HG03342 (cell line): ENCODE data around the gene VAT1L.

Source experiments
- ATAC-seq: cut with Tn5 transposase; IDR thresholded peaks from one replicate; pipeline ENCODE4 v1.9.1; 2021; ENCODE audit warnings: mild to moderate bottlenecking, moderate library complexity; ENCODE audit not compliant: unreplicated experiment

VAT1L gene

DNA sequence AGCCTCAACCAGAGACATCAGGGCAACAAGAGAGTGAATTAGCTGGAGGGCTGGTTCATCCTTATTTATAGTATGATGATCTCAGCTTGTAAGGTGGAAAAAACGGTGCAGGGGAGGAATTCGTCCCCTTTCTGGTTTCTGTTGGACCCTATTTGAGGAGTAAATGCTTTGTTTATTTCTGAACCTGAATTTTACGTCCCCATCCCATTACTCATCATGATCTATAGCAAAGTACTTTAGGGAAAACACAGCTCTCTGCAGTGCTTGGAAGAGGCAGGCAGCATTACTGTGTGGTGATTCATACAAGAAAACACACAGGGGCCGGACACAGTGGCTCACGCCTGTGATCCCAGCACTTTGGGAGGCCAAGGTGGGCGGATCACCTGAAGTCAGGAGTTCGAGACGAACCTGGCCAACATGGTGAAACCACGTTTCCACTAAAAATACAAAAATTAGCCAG, 8.0 kb upstream of the VAT1L start:
- ATAC-seq = no peak

GRCh38 chr16:77781091-77781490, 7.3 kb upstream of the VAT1L start:
- ATAC-seq = no peak

DNA sequence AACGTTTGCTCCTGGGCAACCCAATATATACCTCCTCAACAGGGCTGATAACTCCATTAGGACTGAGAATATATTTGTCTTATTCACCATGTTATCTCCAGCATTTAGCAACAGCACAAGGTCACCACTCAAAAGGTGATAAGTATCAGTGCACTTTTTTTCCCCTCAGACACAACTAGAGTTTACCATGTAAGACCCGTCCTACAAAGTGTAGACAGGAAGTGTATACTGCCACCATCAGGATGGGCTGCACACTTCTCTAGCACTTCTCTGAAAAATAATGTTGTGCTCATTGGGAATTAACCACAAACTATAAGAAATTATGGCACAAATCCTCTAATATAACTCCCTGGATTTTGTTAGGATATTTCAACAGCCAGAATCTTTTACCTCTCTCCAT, 5.7 kb upstream of the VAT1L start:
- no peak for ATAC-seq

- no peak for ATAC-seq
These were observed 3.7 kb upstream of the VAT1L start for GRCh38 chr16:77784441-77785372.

DNA sequence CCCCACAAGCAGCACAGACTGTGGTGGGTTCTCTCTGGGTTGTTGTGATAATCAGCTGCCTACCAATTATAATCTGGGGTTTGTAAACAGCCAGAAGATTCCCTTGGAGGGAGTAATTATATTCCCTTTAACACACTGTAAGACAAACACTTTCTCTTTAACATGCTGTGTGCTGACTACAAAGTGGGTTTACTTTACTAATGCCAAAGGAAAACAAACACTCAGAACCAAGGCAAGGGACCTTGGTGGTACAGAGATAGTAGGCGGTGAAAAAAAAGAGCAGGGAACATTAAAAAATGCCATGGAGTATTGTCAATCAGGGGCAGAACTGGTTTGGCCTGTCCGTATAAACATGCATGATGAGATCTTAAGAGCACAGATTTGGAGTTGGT, 3.0 kb upstream of the VAT1L start:
- ATAC-seq = no peak

DNA sequence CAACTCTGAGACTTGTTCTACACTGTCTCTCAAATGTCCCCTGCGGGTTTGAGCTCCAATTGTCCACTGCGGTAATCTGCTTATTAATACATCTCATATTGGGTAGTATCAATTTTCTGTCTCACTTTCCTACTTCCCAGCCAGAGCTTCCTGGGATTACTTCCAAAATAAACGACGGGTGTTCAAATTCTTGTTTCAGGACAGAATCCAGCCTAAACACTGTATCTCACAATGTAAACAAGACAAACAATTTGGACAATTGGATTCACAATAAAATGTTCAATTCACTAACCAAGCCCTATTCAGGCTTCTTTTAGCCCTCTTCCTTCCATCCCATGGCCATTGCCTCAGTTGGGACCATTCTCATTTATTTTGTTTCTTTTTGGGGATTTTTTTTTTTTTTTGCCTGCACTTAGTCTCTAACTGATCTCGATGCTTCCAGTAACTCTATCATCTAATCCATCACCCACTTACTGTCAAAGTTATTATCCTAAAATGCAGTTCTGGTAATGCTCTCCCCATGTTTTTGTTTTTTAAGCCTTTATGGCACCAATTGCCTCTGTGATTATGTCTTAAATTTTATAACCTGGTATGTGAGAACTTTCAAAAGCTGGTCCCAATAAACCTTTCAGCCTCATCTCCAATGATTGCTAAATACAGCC, 2.0 kb upstream of the VAT1L start:
- ATAC-seq = no peak

- ATAC-seq = no peak
These were observed 912 bp upstream of the VAT1L start for GRCh38 chr16:77787452-77787851.

DNA sequence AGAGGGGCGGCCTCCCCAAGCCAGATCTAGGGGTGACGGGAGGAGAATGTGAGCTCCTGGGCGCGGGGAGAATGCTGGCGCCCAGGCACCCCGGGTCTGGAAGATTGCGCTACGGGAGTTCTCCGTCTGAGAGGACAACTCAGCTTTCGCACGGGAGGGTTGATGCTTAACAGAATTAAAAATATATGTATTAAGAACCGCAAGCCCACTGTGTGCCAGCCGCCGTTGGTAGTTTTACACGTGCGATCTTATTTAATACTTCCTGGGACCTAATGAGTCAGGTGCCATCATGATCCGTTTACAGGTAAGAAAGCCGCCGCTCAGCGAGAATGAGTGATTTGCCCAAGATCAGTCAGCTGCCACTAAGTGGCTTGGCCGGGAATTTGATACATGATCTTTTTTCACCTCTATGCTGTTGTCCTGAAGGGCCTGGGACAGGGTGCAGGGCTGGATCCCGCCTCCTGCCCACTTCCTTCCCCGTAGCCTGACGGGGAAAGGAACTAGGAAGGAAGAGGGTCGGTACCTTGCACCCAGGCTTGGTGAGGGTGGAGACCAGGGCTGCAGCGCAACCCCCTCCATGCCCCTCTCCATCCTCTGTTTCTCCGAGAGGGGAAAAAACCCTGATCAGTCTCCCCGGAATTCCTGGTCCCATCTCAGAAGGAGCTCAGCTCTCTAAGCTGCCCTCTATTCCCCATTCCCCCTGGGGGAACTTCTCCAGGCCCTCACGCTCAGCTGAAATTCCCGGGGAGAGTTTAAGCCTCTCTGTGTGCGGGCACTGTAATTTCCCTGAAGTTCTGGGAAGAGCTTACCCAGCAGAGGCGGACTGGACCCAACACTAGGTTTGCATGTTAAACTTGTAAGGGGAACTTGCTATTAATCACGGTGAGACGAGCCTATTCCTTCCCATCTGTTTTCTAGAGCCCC, 983 bp downstream of the VAT1L start:
- ATAC-seq = no peak

DNA sequence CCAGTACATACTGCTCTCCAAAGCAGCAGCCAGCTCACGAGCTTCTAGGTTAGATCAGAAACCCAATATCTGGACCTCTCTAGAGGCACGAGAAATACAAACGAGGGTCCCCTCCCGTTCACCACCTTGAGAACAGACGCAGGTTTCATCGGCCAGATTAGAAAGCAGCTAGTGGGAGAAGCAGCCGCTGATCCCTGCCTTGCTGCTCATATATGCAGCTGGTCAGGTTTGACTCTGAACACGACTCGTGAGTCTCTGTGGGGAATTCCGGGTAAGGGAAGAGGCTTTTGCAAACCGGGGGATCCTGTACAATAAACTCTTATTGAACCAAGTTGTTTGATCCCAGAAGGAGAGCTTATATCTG, 1.6 kb downstream of the VAT1L start:
- ATAC-seq = no peak

DNA sequence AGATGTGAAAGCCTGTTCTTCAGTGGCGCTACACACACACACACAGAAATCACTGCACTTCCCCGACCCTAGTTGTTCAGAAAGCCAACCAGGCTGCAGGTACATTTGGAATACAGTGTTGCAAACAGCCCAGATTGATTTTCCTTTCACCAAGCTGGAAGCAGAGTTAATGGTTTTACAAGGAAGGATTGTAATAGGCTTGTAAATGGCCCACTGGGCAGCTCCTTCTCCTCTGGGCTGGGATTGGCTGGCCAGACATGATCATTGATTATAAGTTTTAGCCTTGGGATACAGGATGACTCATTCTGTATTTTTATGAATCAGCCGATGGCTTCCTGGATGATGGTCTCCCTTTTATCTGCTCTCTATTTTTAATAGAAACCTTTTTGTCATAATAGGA, 2.5 kb downstream of the VAT1L start:
- no peak for ATAC-seq

GRCh38 chr16:77793417-77793816, 5.1 kb downstream of the VAT1L start:
- no peak for ATAC-seq

DNA sequence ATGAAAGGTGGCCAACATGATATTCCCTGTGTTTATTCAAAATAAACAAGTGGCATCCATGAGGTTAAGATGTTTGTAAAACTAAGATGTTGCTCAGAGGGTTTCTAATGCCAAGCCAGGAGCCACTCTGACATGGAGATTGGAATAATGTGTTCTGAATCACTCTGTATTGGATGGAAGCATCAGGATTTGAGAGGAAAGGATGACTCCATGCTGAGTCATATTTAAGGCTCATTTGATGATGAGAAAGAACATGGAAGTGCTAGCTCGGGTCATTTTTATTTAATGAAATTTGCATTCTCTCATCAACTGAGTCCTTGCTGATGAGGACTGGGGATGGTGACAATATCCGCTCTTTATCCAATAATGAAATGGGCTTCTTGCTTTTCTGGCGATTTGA, 6.2 kb downstream of the VAT1L start:
- no peak for ATAC-seq

DNA sequence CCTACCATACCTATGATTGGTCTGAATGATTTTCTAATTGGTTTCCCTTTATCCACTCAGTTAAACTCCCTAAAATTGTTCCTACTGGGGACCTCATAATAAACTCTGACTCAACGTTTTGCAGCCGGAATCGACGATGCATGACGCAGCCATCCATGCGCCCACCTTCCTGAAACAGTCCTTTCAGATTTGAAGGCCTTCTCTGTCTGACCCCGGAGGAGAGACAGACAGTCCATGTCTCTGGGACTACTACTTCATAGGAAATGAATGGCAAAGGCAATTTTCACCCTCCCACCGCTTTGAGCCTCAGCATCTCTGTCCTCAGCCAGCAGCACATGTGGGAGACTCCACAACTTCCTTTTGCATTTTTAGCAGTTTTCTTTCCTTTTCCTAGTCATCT, 13.5 kb downstream of the VAT1L start:
- ATAC-seq = no peak

GRCh38 chr16:77805398-77805797, 17.0 kb downstream of the VAT1L start:
- no peak for ATAC-seq

- ATAC-seq = no peak
These were observed 18.7 kb downstream of the VAT1L start for GRCh38 chr16:77807021-77807420.

DNA sequence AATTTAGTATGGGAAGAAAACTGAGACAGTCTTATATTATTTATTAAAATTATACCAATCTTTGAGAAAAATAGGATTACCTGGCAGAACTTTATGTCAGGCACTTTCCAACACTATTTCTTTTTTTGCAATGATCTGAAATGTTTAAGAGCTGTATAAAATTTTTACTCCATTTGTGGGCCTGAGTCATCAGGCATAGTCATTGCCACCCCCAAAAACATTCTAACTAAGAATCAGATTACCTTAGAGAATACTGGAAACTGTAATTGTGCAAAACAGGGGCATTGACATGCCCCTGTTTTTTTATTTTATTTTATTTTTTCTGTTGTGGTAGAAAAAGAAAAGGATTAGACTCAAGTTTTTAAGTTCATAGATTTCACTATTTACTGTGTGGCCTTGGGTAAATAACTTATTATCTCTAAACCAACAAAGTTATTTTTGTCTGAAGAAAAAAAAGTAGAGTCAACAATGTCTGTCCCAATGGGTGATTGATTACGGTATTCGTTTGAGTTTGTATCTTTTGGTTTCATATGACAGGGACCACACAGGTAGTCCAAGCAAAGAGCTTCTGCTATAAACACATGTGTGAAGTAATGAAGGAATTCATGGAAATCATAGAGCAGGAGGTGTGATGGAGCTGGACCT, 24.6 kb downstream of the VAT1L start:
- no peak for ATAC-seq

- no peak for ATAC-seq
These were observed 27.9 kb downstream of the VAT1L start for GRCh38 chr16:77816293-77816692.

- no peak for ATAC-seq
These were observed 32.0 kb downstream of the VAT1L start for GRCh38 chr16:77820340-77820739.

- ATAC-seq = no peak
These were observed 34.3 kb downstream of the VAT1L start for GRCh38 chr16:77822661-77823060.

DNA sequence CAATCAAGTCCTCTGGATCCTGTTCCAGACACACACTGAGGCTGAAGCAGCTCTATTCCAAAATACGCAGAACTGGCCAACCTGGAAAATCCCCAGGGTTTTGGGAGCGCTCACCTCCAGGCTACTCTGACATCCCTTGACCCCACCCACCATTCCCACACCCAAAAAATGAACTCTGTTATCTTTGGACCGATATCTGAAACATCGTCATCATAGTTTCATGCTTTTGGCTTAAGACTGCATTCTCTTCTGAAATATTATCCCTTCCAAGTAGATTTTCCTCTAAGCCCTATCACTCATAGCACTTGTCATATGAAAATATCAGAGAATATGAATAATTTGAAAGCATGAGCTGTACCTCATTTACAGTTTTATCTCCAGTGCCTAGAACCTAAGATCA, 34.7 kb downstream of the VAT1L start:
- no peak for ATAC-seq

DNA sequence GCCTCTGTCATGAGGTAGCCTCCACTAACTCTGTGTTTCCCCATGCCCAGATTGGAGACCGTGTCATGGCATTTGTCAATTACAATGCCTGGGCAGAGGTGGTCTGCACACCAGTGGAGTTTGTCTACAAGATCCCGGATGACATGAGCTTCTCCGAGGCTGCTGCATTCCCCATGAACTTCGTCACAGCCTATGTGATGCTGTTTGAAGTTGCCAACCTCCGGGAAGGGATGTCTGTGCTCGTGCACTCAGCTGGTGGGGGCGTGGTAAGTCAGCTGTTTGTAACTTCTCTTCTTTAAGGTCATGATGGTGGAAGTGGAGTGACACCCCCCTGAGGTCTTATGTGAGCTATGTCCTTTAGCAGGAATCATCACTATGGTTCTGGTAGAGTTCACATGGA, 36.8 kb downstream of the VAT1L start:
- ATAC-seq = no peak
